ENCODE data around the gene PEX11G.
A peak's percentile ranks its signal among the peaks of the same experiment; 100 is the strongest.
"Not testable (repeated sequence)": the region's sequence is repeated elsewhere in the genome, so short reads cannot be mapped to it uniquely, and the experiment has no call there.

The PEX11G gene

GRCh38 chr19:7455600-7456296 lies 33.1 kb downstream of the PEX11G start:
- Histone ChIP-seq H3K36me3 (peaks cover 93% of the 10 kb centered on the region), H3K9me3 (no peaks in the 10 kb centered on the region), H3K4me1 (ENCODE audit: control insufficient read depth in 1 of 2, insufficient read depth in 1 of 2, low read depth in 1 of 2, low read length in 1 of 2) (no peaks in the 10 kb centered on the region), H3K4me3 (ENCODE audit: low read depth in 1 of 2, low read length in 1 of 2) (no peak overlapping the region), H3K27ac (no peak overlapping the region), H3K27me3 (no peaks in the 10 kb centered on the region)
- no peak for TF ChIP-seq CTCF (IDR thresholded peaks at IDR 0.05)

- Histone ChIP-seq H3K4me3 (ENCODE audit: low read depth in 1 of 2, low read length in 1 of 2) (no peak overlapping the region), H3K27ac (no peak overlapping the region), H3K36me3 (peaks cover 86% of the 10 kb centered on the region), H3K4me1 (ENCODE audit: control insufficient read depth in 1 of 2, insufficient read depth in 1 of 2, low read depth in 1 of 2, low read length in 1 of 2) (no peaks in the 10 kb centered on the region), H3K27me3 (no peaks in the 10 kb centered on the region), H3K9me3 (no peaks in the 10 kb centered on the region)
- TF ChIP-seq CTCF (IDR thresholded peaks at IDR 0.05): no peak
These were observed 33.8 kb downstream of the PEX11G start for GRCh38 chr19:7454998-7455397.

- Histone ChIP-seq H3K9me3 (no peaks in the 10 kb centered on the region), H3K4me3 (ENCODE audit: low read depth in 1 of 2, low read length in 1 of 2) (no peak overlapping the region), H3K4me1 (ENCODE audit: control insufficient read depth in 1 of 2, insufficient read depth in 1 of 2, low read depth in 1 of 2, low read length in 1 of 2) (no peaks in the 10 kb centered on the region), H3K27me3 (no peaks in the 10 kb centered on the region), H3K27ac (no peak overlapping the region), H3K36me3 (peaks cover 83% of the 10 kb centered on the region)
- no peak for TF ChIP-seq CTCF (IDR thresholded peaks at IDR 0.05)
These were observed 38.3 kb downstream of the PEX11G start for GRCh38 chr19:7450243-7451223.

- Histone ChIP-seq H3K36me3 (peaks cover 83% of the 10 kb centered on the region), H3K27ac (peak overlapping the region; percentile 45)
- H3K27me3 ChIP-seq; H3K4me3 ChIP-seq (ENCODE audit: low read depth in 1 of 2, low read length in 1 of 2); H3K4me1 ChIP-seq (ENCODE audit: control insufficient read depth in 1 of 2, insufficient read depth in 1 of 2, low read depth in 1 of 2, low read length in 1 of 2); H3K9me3 ChIP-seq: not testable (repeated sequence)
These were observed 39.3 kb downstream of the PEX11G start for GRCh38 chr19:7449391-7450070.

GRCh38 chr19:7447648-7448047 lies 41.2 kb downstream of the PEX11G start:
- TF ChIP-seq CTCF (IDR thresholded peaks at IDR 0.05): no peak
- Histone ChIP-seq H3K36me3 (peaks cover 84% of the 10 kb centered on the region), H3K27ac (no peak overlapping the region), H3K4me1 (ENCODE audit: control insufficient read depth in 1 of 2, insufficient read depth in 1 of 2, low read depth in 1 of 2, low read length in 1 of 2) (no peaks in the 10 kb centered on the region), H3K9me3 (no peaks in the 10 kb centered on the region), H3K27me3 (no peaks in the 10 kb centered on the region), H3K4me3 (ENCODE audit: low read depth in 1 of 2, low read length in 1 of 2) (no peak overlapping the region)

All from neutrophil (primary cell).